B cell (primary cell): ENCODE measurements around the gene ITPKB.

Source experiments
- EZH2 ChIP-seq: IDR thresholded peaks from 2 replicates; pipeline ENCODE4 v1.6.1; 2012; ENCODE audit warnings: borderline replicate concordance, low read depth, mild to moderate bottlenecking, moderate library complexity, low read length; ENCODE audit not compliant: insufficient read depth, poor library complexity, severe bottlenecking
- TF ChIP-seq, protein P1 (sequence below): fragments of 200-600 bp; IDR thresholded peaks from one replicate; pipeline ENCODE4 v1.8.0; 2022; ENCODE audit warnings: antibody characterized with exemption, mild to moderate bottlenecking

DNA sequence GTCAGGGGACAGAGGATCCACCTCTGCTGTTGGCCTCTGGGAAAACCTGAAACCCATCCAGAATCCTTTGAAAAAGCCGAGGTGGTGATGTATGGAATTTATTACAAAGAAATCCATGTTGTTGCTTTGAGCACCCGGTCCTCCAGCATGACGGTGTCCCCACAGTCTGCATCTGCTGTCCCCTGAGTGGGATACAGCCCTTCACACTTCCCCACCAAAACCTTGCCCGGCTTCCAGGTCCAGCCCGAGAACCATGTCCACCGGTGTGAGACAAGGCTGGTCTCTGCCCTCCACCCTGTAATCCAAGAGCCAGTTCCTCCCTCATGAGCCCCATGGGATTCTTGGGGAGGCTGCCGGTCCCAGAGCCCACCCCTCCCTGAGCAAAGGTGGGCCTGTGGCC, 120.1 kb downstream of the ITPKB start:
- TF ChIP-seq EZH2 = no peak
- TF ChIP-seq, protein P1, sequence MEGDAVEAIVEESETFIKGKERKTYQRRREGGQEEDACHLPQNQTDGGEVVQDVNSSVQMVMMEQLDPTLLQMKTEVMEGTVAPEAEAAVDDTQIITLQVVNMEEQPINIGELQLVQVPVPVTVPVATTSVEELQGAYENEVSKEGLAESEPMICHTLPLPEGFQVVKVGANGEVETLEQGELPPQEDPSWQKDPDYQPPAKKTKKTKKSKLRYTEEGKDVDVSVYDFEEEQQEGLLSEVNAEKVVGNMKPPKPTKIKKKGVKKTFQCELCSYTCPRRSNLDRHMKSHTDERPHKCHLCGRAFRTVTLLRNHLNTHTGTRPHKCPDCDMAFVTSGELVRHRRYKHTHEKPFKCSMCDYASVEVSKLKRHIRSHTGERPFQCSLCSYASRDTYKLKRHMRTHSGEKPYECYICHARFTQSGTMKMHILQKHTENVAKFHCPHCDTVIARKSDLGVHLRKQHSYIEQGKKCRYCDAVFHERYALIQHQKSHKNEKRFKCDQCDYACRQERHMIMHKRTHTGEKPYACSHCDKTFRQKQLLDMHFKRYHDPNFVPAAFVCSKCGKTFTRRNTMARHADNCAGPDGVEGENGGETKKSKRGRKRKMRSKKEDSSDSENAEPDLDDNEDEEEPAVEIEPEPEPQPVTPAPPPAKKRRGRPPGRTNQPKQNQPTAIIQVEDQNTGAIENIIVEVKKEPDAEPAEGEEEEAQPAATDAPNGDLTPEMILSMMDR = no peak
